AG10803 (cell line): ENCODE measurements around the gene HAND1.

Source experiments
- DNase-seq: peaks from one replicate; pipeline ENCODE4 v3.0.0; 2010; ENCODE audit warnings: low read depth
- H3K4me3 ChIP-seq: 2 replicates; pipeline ENCODE4 v1.5.1; 2011; ENCODE audit warnings: mild to moderate bottlenecking, low read length, control low read depth
- TF ChIP-seq, protein P1 (sequence below): conservative IDR thresholded peaks from 2 replicates; pipeline ENCODE4 v1.5.1; 2011; ENCODE audit warnings: mild to moderate bottlenecking, low read length, control low read depth, inconsistent platforms

Gene HAND1

DNA sequence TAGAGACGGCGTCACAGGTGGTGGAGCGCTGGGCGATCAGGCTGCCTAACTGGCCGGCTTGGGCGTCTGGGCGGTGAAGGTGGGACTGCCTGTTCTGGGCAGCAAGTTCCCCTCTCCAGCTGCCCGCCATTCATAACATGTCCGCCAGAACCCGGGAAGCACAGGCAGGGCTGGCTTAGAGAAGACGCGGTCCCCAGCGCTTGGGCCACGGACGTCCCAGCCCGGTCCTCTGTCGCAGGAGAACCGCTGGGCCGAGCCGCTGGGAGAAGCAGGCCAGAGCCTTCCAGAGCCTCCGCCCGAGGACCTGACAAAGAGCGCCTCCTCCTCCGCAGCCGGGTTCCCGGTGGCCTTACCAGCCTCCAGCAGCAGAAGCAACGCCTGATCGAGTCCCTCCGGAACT, 15.2 kb upstream of the HAND1 start:
- no peak overlapping the region for H3K4me3 ChIP-seq
- TF ChIP-seq, protein P1, sequence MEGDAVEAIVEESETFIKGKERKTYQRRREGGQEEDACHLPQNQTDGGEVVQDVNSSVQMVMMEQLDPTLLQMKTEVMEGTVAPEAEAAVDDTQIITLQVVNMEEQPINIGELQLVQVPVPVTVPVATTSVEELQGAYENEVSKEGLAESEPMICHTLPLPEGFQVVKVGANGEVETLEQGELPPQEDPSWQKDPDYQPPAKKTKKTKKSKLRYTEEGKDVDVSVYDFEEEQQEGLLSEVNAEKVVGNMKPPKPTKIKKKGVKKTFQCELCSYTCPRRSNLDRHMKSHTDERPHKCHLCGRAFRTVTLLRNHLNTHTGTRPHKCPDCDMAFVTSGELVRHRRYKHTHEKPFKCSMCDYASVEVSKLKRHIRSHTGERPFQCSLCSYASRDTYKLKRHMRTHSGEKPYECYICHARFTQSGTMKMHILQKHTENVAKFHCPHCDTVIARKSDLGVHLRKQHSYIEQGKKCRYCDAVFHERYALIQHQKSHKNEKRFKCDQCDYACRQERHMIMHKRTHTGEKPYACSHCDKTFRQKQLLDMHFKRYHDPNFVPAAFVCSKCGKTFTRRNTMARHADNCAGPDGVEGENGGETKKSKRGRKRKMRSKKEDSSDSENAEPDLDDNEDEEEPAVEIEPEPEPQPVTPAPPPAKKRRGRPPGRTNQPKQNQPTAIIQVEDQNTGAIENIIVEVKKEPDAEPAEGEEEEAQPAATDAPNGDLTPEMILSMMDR = no peak
- no peak for DNase-seq

DNA sequence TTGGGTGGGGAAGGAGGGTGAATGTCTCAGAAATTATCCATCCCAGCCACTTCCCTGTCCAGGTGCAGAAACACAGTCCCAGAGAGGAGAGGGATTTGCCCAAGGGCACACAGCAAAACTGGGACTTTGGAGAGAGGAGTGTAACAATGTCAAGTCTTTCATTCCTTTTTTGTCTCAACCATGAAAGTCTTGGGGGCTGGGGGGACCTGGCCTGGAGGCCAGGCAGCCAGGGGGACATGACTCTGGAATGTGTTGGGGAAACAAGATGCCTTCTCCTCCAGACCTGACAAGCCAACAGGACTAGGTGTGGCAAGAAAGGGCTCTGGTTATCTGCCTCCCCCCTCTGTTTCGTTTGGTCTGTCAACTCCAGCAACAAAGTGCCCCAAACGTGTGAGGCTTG, 13.9 kb upstream of the HAND1 start:
- no peak for DNase-seq
- TF ChIP-seq, protein P1 = no peak

DNA sequence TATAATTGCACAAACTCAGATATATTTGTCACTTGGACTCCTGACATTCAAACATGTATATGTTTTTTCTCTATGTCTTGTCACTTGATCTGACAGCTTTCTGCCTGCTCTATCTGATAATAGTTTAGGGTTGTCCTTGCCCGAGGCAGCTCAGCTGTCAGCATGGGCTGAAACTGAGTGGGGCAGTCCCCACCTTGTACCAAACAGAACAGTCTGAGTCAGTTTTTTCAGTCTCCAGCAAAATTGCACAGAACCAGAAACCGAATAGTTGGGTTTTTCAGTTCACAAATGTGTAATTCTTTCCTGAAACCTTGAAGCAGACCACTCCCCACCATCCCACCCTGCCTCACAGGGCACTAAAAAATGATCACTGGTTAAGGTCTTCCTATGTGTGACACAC, 9.5 kb upstream of the HAND1 start:
- no peak overlapping the region for H3K4me3 ChIP-seq
- no peak for DNase-seq
- TF ChIP-seq, protein P1 = no peak

More for the DNA sequence above, 13.9 kb upstream of the HAND1 start:
- H3K4me3 ChIP-seq = no peak overlapping the region

DNA sequence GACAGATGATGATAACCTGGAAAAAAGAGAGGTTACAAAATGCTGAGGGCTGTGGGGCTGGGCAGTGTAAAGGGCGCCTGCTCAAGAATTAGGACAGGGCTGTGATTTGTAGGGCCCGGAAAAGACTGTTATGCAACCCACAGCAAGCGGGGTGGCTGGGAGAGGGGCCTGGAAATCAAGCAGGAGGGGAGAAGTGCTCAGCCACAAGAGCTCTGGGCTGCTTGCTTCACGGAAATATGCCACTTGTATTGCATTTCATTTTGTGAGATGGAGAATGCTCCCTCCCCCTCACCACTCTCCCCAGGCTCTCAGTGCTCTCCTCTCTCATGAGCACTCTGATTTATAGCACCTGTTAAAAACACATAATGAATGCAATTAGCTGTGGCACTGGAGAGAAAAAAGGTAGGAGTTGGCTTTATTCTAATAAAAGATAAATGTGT, 8.4 kb upstream of the HAND1 start:
- TF ChIP-seq, protein P1 = no peak
- no peak overlapping the region for H3K4me3 ChIP-seq
- no peak for DNase-seq

DNA sequence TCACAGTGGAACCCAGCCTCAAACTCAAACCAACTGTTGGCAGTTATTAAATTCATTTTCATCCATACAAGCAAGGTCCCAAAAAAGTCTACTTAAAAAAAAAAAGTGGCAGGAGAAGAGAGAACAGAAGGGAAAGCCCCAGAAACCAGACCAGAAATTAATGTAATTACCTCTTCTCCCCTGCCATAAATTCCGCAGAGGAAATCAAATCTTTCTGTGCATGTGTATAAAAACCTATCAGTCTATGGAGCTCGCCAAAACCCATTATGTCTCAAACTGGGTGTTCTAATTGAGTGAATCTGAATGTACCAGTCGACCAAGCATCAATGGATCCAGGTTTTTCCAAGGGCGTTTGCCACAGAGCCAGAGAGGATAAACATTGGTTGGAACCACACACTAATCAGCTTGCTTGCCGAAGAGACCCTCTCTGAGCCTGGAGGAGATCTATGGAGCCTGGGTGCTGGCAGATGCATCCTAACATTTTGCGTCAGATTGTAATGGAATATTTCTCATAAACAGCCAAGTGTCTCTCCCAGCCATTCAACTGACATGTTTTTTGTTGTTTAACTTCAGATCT, 7.9 kb upstream of the HAND1 start:
- H3K4me3 ChIP-seq = no peak overlapping the region
- TF ChIP-seq, protein P1 = no peak
- DNase-seq = no peak

DNA sequence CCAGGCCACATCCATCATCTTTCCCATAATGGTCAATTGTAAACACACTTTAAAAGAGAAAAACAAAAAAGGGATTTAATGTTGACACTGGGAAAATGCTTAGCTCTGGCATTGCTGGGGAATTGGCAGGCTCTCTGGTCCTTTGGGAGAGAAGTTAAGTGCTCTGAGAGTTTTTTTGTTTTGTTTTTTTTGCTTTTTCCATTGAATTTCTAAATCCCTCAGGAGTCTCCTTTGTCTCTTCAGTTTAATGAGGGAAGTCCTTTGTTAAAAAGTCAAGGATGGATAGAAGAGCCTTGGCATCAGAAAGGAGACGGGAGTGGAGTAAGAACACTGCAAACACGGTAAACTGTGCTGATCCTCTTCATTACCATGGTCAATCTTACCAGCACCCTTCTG, 7.1 kb upstream of the HAND1 start:
- TF ChIP-seq, protein P1 = no peak
- DNase-seq = no peak
- H3K4me3 ChIP-seq = no peak overlapping the region

DNA sequence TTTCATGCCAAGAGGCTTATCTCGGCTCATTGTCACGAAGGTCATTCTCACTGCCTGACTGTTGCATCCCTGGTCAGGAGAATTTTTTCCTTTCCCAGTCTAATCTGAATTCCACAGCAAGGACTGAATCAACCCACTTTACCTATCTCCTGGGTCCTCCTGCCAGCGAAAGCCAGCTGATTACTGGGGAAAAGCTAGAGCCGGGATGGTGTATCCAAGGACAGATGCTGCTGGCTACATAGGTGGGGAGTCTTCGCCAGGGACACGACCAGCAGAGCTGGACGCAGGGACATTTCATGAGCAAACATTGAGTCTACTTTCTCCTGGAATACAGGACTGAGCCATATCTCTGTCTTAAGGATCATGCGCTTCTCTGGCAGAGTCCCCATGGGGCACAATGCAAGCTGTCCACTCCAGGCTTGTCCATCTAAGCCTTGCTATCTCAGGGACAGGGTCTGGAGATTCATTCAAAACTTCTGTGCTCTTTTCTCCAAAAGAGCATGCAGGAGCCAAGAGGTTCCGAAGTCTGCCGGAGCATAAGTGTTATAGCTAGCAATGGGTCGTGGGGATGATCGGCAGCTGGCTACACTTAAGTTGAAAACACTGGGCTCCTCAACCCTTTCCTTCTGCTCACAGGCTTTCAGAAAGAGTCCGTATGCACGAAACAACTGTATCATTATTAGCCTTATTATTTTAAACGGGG, 6.5 kb upstream of the HAND1 start:
- TF ChIP-seq, protein P1 = no peak
- no peak for DNase-seq
- no peak overlapping the region for H3K4me3 ChIP-seq
